ENCODE measurements around the gene KLHL35. TPM values are rescaled to one million over a fixed set of nuclear protein-coding genes. Genes with fewer than 3 reads are reported as not detected.

Gene KLHL35
- total RNA-seq, 4 donors from 2014 or later, result 1.6 TPM; not detected in 3

GRCh38 chr11:75449271-75449670 lies 16.3 kb upstream of the KLHL35 start:
- H3K27me3 ChIP-seq, result no peaks in the 10 kb centered on the region
- H3K4me1 ChIP-seq, result no peaks in the 10 kb centered on the region
- no peaks in the 10 kb centered on the region for H3K9me3 ChIP-seq
- DNase-seq, result no peak
- H3K27ac ChIP-seq, result no peak overlapping the region
- H3K4me3 ChIP-seq, result no peak overlapping the region
- no peaks in the 10 kb centered on the region for H3K36me3 ChIP-seq
- TF ChIP-seq POLR2A (IDR thresholded peaks at IDR 0.05) (no peak), CTCF (IDR thresholded peaks at IDR 0.05) (no peak)

- TF ChIP-seq POLR2A (IDR thresholded peaks at IDR 0.05) (no peak), CTCF (IDR thresholded peaks at IDR 0.05) (no peak)
- DNase-seq, result no peak
- no peaks in the 10 kb centered on the region for H3K4me1 ChIP-seq
- no peaks in the 10 kb centered on the region for H3K9me3 ChIP-seq
- no peak overlapping the region for H3K27ac ChIP-seq
- no peak overlapping the region for H3K4me3 ChIP-seq
- no peaks in the 10 kb centered on the region for H3K36me3 ChIP-seq
- no peaks in the 10 kb centered on the region for H3K27me3 ChIP-seq
Observed at GRCh38 chr11:75447415-75447814, 14.4 kb upstream of the KLHL35 start.

- TF ChIP-seq CTCF (IDR thresholded peaks at IDR 0.05) (peak; percentile 77 to 98 (median 95)), POLR2A (IDR thresholded peaks at IDR 0.05) (peak in 1 of 2 donors; percentile 9)
- H3K36me3 ChIP-seq, result no peaks in the 10 kb centered on the region
- H3K27me3 ChIP-seq, result no peaks in the 10 kb centered on the region
- no peak overlapping the region for H3K4me3 ChIP-seq
- DNase-seq, result peak; percentile 72 to 89 (median 80)
- no peak overlapping the region for H3K27ac ChIP-seq
- H3K9me3 ChIP-seq, result no peaks in the 10 kb centered on the region
- H3K4me1 ChIP-seq, result no peaks in the 10 kb centered on the region
Observed at GRCh38 chr11:75445315-75445953, 12.4 kb upstream of the KLHL35 start.

GRCh38 chr11:75443043-75443442 lies 10.0 kb upstream of the KLHL35 start:
- H3K27me3 ChIP-seq, result no peaks in the 10 kb centered on the region
- no peak overlapping the region for H3K27ac ChIP-seq
- DNase-seq, result no peak
- no peaks in the 10 kb centered on the region for H3K36me3 ChIP-seq
- H3K4me3 ChIP-seq, result no peak overlapping the region
- no peaks in the 10 kb centered on the region for H3K9me3 ChIP-seq
- TF ChIP-seq POLR2A (IDR thresholded peaks at IDR 0.05), result no peak
- no peak for TF ChIP-seq CTCF (IDR thresholded peaks at IDR 0.05)
- no peaks in the 10 kb centered on the region for H3K4me1 ChIP-seq

GRCh38 chr11:75442161-75442885 lies 9.3 kb upstream of the KLHL35 start:
- H3K36me3 ChIP-seq, result no peaks in the 10 kb centered on the region

More at GRCh38 chr11:75442161-75442885, 9.3 kb upstream of the KLHL35 start:
- no peak for TF ChIP-seq CTCF (IDR thresholded peaks at IDR 0.05)
- TF ChIP-seq POLR2A (IDR thresholded peaks at IDR 0.05), result no peak
- Histone ChIP-seq H3K9me3 (no peaks in the 10 kb centered on the region), H3K4me3 (no peak overlapping the region), H3K27ac (no peak overlapping the region), H3K4me1 (no peaks in the 10 kb centered on the region), H3K27me3 (no peaks in the 10 kb centered on the region)
- DNase-seq, result no peak
